NCI-H1930 (cell line): ENCODE measurements around the gene TGFBR1.
"Not testable (repeated sequence)": the region's sequence is repeated elsewhere in the genome, so short reads cannot be mapped to it uniquely, and the experiment has no call there.

Experiments
- DNase-seq, 2 experiments: peaks; one replicate each; lab custom pipeline; 2025; lab: John Stamatoyannopoulos, UW

Gene TGFBR1

DNA sequence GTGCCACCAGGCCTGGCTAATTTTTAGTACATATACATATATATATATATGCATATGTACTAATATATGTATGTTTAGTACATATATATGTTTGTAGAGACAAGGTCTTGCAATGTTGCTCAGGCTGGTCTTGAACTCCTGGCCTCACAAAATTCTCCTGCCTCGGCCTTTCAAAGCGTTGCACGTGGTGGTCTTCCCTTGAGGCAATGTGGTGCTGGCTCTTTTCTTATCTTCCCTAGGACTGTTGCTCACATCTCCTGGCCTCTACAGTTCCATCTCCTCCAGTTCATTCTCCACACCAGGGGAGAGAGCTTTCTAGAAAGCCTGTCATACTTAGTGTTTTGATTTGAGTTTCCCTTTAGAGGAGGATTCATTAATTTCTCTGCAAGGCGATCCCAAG lies 28.9 kb upstream of the TGFBR1 start:
- DNase-seq = no peak

DNA sequence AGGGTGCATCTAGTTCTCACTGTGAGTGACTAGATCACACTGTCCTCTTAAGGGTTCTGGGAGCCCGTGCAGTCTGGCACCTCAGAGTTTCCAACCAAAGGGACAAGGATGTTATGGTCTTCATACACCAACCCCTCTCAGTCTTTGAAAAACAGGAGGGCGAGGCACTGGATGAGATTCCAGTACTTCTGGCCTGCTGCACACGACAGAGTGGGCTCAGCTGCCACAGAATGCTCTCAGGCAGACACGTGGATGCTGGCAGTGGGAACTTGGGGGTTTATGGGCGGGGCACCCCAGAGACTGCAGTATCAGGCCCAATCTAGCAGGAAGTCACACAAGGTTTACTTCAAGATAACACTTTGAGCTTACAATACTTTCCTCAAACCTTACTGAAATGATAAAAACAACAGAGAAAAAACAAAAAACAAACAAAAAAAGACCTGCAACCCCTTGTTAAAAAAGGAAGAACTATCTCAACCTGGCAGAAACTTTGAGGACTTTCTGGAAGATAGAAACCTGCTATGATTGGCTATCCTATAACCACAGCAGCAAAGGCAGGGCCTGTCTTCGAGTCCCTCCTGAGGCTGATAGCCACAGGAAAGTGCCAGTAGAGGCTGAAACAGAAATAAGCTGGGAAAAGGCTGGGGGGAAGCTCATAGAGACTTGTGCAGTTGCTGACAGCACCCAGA lies 28.3 kb upstream of the TGFBR1 start:
- no peak for DNase-seq

GRCh38 chr9:99078717-99079116 lies 26.2 kb upstream of the TGFBR1 start:
- DNase-seq = no peak

DNA sequence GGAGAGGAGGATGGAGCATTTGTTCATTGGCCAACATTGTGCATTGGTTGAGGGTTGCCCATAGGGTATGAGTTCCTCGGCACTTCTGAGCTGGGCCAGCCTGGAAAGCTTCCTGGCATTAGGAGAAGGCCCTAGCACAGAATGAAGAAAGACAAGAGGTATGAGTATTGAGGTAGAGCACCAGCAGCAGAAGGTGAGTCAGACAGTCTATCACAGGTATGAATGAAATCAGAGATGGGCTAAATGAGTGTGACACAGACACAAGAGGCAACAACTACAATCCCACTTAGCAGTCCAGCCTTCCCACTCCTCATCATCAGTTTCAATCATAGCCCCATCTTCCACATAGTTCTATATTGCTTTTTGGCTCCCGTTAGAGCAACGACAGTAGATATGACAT lies 25.4 kb upstream of the TGFBR1 start:
- no peak for DNase-seq

GRCh38 chr9:99083051-99083450 lies 21.9 kb upstream of the TGFBR1 start:
- no peak for DNase-seq

DNA sequence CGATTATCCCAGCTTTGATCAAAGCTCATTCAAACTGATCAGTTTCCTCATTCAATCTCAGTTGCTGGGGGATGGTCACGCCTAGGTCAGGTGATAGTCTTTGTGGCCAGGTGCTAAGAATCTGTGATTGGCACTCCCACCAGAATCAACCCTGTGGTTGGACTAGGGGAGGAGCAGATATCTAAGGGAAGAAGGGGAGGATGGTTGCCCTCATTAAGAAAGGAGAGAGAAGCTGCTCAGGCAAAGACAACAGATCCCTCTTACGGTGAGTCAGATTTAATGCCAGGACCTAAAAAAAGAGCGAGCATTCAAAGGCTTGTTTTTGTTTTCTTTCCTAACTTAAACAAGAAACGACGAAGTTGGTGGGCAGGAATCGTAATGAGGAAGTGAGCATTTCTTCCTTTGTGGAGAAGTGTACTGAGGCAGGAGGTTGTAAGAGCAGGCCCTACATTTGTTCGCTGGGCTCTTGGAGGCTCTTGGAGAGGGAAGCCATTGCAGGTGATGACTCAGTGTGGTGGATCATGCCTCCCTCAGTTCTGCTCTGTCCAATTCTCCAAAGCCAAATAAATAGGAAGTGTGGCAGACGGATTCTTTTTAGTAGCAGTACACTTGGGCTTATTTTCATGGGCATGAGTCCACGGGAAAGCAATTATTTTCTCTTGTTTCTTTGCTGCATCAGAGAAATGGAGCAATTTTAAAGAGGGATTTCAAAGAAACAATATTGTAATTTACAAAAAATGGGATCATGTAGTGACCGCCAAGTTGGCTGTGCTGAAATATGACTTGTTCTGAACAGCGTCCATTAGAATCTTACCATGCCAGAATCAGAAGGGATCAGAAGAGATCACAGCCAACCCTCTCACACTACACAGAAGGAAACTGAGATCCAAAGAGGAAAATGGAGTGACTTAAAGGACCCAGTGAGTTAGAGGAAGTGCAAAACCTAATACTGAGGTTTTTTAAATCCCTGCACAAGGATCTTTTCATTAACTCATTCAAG lies 18.7 kb upstream of the TGFBR1 start:
- DNase-seq = no peak

- DNase-seq = no peak
These were observed 17.5 kb upstream of the TGFBR1 start for GRCh38 chr9:99087462-99087861.

GRCh38 chr9:99090336-99091130 lies 14.4 kb upstream of the TGFBR1 start:
- DNase-seq = no peak

DNA sequence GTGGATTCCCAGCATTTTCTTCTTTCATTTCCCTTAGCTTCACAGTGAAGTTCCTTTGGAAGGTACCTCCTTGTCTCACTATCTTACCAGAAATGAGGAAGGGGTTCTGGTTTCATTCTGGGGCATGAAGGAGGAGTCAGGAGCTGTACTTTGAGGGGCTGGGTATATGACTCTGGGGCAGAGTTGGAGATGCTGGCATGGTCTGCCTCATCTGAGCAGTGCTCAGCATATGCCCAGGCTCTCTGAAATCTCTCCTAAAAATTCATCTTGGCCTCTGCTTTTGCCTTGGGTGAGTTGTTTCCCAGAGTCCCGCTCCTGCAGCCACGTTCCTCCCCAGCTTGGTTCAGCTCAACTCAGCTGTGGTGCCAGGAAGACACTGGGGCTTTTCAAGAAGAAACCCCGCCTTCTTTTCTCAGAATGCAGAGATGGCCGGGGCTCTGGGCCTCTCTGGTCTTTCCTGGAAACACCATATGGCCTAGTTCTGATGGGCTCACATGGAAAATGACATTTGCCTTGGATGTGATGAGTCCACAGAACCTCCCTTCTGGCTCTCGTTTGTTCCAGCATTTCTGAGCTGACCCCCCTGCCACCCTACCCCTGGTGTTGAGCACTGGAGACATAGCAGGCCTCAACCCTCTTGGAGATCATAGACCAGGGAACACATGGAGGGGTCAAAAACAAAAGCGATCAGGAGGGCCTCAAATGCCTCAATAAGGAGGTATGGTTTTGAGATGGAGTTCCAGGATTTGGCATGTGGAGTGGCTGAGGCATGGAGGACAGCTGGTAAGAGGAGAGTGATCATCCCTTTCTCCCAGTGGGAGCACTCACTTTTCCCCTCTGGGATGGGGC lies 12.0 kb upstream of the TGFBR1 start:
- no peak for DNase-seq

DNA sequence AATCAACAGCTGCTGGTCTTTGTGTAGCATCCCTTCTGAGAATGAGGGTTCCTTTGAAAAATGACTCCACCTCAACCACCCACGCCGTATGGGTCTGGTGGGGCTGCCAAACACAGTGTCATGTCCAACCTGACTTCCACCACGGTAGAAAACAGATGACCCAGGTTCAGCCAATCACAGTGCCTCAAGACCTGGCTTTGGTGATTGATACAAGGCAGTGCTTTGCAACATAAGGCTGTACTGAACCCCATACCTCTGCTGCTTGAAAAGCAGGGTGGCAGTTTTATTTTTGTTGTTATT lies 11.5 kb upstream of the TGFBR1 start:
- no peak for DNase-seq

GRCh38 chr9:99095565-99095964 lies 9.3 kb upstream of the TGFBR1 start:
- no peak for DNase-seq

DNA sequence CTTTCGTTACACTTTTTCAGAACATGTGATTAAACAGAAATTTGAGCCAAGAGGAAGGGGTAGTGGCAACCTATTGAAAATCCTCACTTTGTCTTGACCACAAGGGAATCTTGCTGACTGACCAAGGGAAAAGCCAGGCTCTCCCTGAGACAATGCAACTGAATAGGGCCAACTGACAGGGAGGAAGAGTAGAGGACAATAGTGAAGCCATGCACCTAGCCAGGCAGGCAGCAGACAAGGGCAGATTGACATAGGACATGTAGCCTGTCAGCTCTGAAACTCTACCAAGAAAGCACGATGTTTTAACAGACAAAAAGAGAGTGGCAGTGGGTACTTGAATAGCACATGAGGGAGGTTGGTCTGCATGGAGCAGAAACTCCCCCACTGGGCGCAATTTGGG lies 8.5 kb upstream of the TGFBR1 start:
- no peak for DNase-seq

DNA sequence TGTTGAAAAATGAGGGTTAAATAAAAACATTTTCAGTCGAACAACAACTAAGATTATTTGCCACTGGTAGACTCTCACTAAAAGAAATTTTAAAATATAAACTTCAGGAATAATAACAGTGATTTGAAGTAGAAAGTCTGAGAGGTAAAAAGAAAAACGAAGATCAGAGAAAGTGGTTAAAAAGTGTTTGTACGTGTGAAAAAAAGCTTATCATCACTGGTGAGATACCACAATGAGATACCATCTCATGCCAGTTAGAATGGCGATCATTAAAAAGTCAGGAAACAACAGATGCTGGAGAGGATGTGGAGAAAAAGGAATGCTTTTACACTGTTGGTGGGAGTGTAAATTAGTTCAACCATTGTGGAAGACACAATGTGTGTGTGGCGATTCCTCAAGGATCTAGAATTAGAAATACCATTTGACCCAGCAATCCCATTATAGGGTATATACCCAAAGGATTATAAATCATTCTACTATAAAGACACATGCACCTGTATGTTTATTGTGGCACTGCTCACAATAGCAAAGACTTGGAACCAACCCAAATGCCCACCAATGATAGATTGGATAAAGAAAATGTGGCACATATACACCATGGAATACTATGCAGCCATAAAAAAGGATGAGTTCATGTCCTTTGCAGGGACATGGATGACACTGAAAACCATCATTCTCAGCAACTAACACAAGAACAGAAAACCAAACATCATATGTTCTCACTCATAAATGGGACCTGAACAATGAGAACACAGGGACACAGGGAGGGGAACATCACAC lies 4.9 kb upstream of the TGFBR1 start:
- not testable (repeated sequence) for DNase-seq

- DNase-seq = no peak
These were observed 3.6 kb upstream of the TGFBR1 start for GRCh38 chr9:99101271-99101670.

GRCh38 chr9:99101812-99102211 lies 3.1 kb upstream of the TGFBR1 start:
- DNase-seq = no peak

GRCh38 chr9:99103054-99103895 lies 1.6 kb upstream of the TGFBR1 start:
- DNase-seq = no peak

GRCh38 chr9:99103901-99104458 lies 933 bp upstream of the TGFBR1 start:
- no peak for DNase-seq

GRCh38 chr9:99105152-99106043 lies 485 bp downstream of the TGFBR1 start:
- no peak for DNase-seq

GRCh38 chr9:99106044-99106375 lies 1.1 kb downstream of the TGFBR1 start:
- no peak for DNase-seq
